Choroid plexus epithelial cell (primary cell): Measurements from ENCODE around the gene HDAC9.

Experiments
- DNase-seq: peaks from one replicate; pipeline ENCODE4 v3.0.0-alpha.2; 2010; ENCODE audit warnings: low read depth
- H3K4me3 ChIP-seq: 2 replicates; pipeline ENCODE4 v1.5.1; 2011; ENCODE audit warnings: low read depth, mild to moderate bottlenecking, control low read depth, low read length, moderate library complexity
- CTCF ChIP-seq: conservative IDR thresholded peaks from 2 replicates; pipeline ENCODE4 v1.5.1; 2011; ENCODE audit warnings: low read depth, mild to moderate bottlenecking, control low read depth, inconsistent platforms, low read length, moderate library complexity

Gene HDAC9

GRCh38 chr7:18623389-18623788 is 127.8 kb downstream of the HDAC9 start:
- no peak for TF ChIP-seq CTCF
- no peak for DNase-seq
- H3K4me3 ChIP-seq: no peak overlapping the region

DNA sequence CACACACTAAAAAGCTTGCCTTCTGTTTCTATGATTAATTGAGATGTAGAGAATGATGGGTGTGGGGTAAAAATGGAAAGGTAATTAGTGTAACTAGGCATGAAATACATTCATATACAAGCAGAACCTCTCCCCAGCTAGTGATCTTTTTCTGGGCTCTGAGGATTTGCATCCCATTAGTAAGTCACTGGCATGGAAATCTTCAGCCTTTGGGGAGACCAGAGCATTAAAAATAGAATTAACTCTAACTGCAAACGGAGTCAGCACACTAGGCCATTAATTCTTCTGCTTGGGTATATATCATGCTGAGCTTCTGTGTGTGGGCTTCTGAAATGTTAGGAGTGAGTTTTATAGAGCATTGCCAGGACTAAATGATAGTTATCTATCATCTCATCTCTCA is 128.9 kb downstream of the HDAC9 start:
- no peak for DNase-seq
- no peak for TF ChIP-seq CTCF
- no peak overlapping the region for H3K4me3 ChIP-seq

DNA sequence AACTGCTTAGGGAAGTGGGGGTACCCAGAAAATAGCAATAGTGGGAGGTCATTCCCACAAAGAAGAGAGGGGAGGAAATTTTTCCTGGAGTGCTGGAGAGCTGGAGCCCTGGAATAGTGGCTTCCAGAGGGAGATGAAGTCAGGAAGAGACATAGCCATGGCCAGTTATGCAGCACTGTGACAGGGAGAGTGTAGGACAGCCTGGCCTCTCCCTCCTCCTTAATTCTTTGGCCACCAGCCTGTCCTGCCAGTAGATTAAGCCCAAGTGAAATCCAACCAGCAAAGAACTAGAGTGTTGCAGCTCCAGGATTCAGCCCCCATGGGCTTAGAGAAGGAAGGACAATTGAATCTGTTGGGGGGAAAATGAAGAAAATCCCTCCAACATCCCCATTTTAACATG is 130.5 kb downstream of the HDAC9 start:
- no peak for DNase-seq
- TF ChIP-seq CTCF: no peak
- no peak overlapping the region for H3K4me3 ChIP-seq

- H3K4me3 ChIP-seq: no peak overlapping the region
- no peak for TF ChIP-seq CTCF
- DNase-seq: peak; percentile 14
These were observed 131.2 kb downstream of the HDAC9 start for GRCh38 chr7:18626717-18627116.

DNA sequence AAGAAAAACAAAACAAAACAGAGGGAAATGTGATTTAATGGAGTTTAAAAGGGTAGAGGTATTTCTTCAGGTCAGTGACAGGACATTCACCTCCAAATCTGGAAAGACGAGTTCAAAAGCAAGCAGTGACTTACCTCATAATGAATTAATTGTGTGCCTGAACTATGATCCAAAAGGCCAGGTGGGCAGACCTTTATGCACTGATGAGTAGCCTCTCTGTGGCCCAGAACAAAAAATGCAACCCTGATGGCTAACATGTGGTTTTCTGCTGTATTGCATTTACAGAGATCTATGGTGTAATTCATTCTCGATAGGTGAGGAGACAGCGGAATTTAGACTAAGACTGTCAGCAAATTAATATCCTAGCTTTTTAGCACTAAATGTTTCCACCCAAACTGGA is 142.0 kb downstream of the HDAC9 start:
- TF ChIP-seq CTCF: no peak
- DNase-seq: no peak

GRCh38 chr7:18638594-18639452 is 143.3 kb downstream of the HDAC9 start:
- no peak for TF ChIP-seq CTCF
- H3K4me3 ChIP-seq: no peak overlapping the region
- DNase-seq: peak; percentile 85

More for the DNA sequence above, 142.0 kb downstream of the HDAC9 start:
- no peak overlapping the region for H3K4me3 ChIP-seq

DNA sequence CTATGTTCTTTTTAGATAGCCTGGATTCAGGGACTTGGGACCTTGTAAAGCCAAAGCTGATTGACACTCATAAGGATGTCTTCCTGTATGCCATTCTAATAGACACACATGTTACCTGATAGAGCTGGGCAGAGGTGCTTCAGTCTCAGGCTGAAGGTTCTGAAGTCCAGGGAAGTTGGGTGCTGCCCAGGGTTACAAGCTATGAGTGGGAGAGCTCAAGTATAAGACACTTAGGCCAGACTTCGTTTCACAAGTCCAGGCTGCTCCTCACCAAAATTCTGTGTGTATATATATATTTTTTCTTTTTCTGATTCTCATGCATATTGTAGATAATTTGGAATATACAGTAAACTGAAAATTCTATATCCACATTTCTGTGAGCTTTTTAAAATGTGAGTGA is 144.2 kb downstream of the HDAC9 start:
- no peak for TF ChIP-seq CTCF
- no peak for DNase-seq
- H3K4me3 ChIP-seq: no peak overlapping the region
